Endothelial cell of hepatic sinusoid (primary cell): Measurements from ENCODE around the gene NOS1AP.

Experiments used
- in situ Hi-C: cut with HindIII; loops from 2 replicates; pipeline ENCODE4 v1.10.0; 2017; ENCODE audit warnings: low sequenced_read_pairs

Gene NOS1AP

GRCh38 chr1:162236618-162237017 lies 167.1 kb downstream of the NOS1AP start:
- in situ Hi-C loops = no loop called here

GRCh38 chr1:162240577-162240976 lies 171.1 kb downstream of the NOS1AP start:
- in situ Hi-C loops = no loop called here

- in situ Hi-C loops = no loop called here
Measured at GRCh38 chr1:162242804-162243203, 173.3 kb downstream of the NOS1AP start.

- in situ Hi-C loops = no loop called here
Measured at GRCh38 chr1:162248854-162249535, 179.5 kb downstream of the NOS1AP start.

- in situ Hi-C loops = no loop called here
Measured at GRCh38 chr1:162250004-162250730, 180.7 kb downstream of the NOS1AP start.

GRCh38 chr1:162251102-162251501 lies 181.6 kb downstream of the NOS1AP start:
- in situ Hi-C loops = no loop called here

- in situ Hi-C loops = no loop called here
Measured at GRCh38 chr1:162252214-162252613, 182.7 kb downstream of the NOS1AP start.

GRCh38 chr1:162253790-162254189 lies 184.3 kb downstream of the NOS1AP start:
- in situ Hi-C loops = no loop called here

GRCh38 chr1:162256287-162256686 lies 186.8 kb downstream of the NOS1AP start:
- in situ Hi-C loops = no loop called here

- in situ Hi-C loops = no loop called here
Measured at GRCh38 chr1:162258394-162258793, 188.9 kb downstream of the NOS1AP start.

- in situ Hi-C loops = loop anchor here (5.0 kb wide), 1 partner anchor 38 kb away; no protein-coding TSS in a partner anchor
Measured at GRCh38 chr1:162259894-162260455, 190.5 kb downstream of the NOS1AP start.

- in situ Hi-C loops = loop anchor here (5.0 kb wide), 1 partner anchor 42 kb away; no protein-coding TSS in a partner anchor
Measured at GRCh38 chr1:162264108-162264507, 194.6 kb downstream of the NOS1AP start.

- in situ Hi-C loops = loop anchor here (5.0 kb wide), 1 partner anchor 64 kb away; no protein-coding TSS in a partner anchor
Measured at GRCh38 chr1:162265983-162266382, 196.5 kb downstream of the NOS1AP start.

- in situ Hi-C loops = no loop called here
Measured at GRCh38 chr1:162270016-162270770, 200.7 kb downstream of the NOS1AP start.

- in situ Hi-C loops = no loop called here
Measured at GRCh38 chr1:162271972-162272371, 202.5 kb downstream of the NOS1AP start.

- in situ Hi-C loops = no loop called here
Measured at GRCh38 chr1:162272419-162272818, 202.9 kb downstream of the NOS1AP start.

GRCh38 chr1:162275622-162276175 lies 206.2 kb downstream of the NOS1AP start:
- in situ Hi-C loops = no loop called here

- in situ Hi-C loops = no loop called here
Measured at GRCh38 chr1:162276493-162276892, 207.0 kb downstream of the NOS1AP start.

- in situ Hi-C loops = no loop called here
Measured at GRCh38 chr1:162279136-162279498, 209.6 kb downstream of the NOS1AP start.

GRCh38 chr1:162281426-162281825 lies 211.9 kb downstream of the NOS1AP start:
- in situ Hi-C loops = no loop called here

GRCh38 chr1:162283657-162284056 lies 214.2 kb downstream of the NOS1AP start:
- in situ Hi-C loops = no loop called here
